M059J (cell line): ENCODE results near the gene OR4K2. TPM values are rescaled to one million over a fixed set of nuclear protein-coding genes. Genes with fewer than 3 reads are reported as not detected.

Source experiments
- total RNA-seq: library from RNA; depleted of rRNA; stranded (reverse); fragments of >200 nt; shearing (Covaris generic); gene quantifications from 2 replicates; pipeline ENCODE4 v1.2.3, GENCODE V29; 2014; rRNA removed

The OR4K2 gene
- total RNA-seq, 1 experiment from 2014 or later = not detected

Other genes with a start within 250 kb of the OR4K2 start
- not detected in 2 replicates for gene OR11H2, start 161.3 kb upstream of the OR4K2 start, total RNA-seq
- not detected in 2 replicates for gene OR4Q3, start 131.6 kb upstream of the OR4K2 start, total RNA-seq
- not detected in 2 replicates for gene OR4M1, start 101.6 kb upstream of the OR4K2 start, total RNA-seq
- not detected in 2 replicates for gene OR4N2, start 71.4 kb upstream of the OR4K2 start, total RNA-seq
- not detected in 2 replicates for gene OR4K5, start 45.5 kb downstream of the OR4K2 start, total RNA-seq
- not detected in 2 replicates for gene OR4K1, start 55.8 kb downstream of the OR4K2 start, total RNA-seq
- not detected in 2 replicates for gene OR4K15, start 100.4 kb downstream of the OR4K2 start, total RNA-seq
- not detected in 2 replicates for gene OR4Q2, start 127.0 kb downstream of the OR4K2 start, total RNA-seq
- gene OR4K14, start 144.2 kb downstream of the OR4K2 start, total RNA-seq = not detected in 2 replicates
- gene OR4K13, start 160.9 kb downstream of the OR4K2 start, total RNA-seq = not detected in 2 replicates
- not detected in 2 replicates for gene OR4L1, start 184.9 kb downstream of the OR4K2 start, total RNA-seq
- not detected in 2 replicates for gene OR4K17, start 235.6 kb downstream of the OR4K2 start, total RNA-seq